ENCODE data around the gene ZNF518B. TPM values are rescaled to one million over a fixed set of nuclear protein-coding genes. Genes with fewer than 3 reads are reported as not detected.

The ZNF518B gene
- total and polyA plus RNA-seq, 2 experiments from 2014 or later = 17.0 to 35.2 TPM

- Histone ChIP-seq H3K27ac (no peak overlapping the region), H3K27me3 (peaks cover 27% of the 10 kb centered on the region), H3K36me3 (peaks cover 8% of the 10 kb centered on the region), H3K4me3 (peak overlapping the region; percentile 30), H3K4me1 (ENCODE audit: low read depth) (no peaks in the 10 kb centered on the region), H3K9me3 (ENCODE audit: low read depth) (no peaks in the 10 kb centered on the region)
- peak; percentile 50 to 74 for DNase-seq (ENCODE audit: low read depth in 1 of 2, low spot score in 1 of 2)
- no peak for TF ChIP-seq CTCF (IDR thresholded peaks at IDR 0.05; ENCODE audit: low read depth, low read length)
Measured at GRCh38 chr4:10456595-10457254, 501 bp downstream of the ZNF518B start.

GRCh38 chr4:10456260-10456594 lies 999 bp downstream of the ZNF518B start:
- no peak for TF ChIP-seq CTCF (IDR thresholded peaks at IDR 0.05; ENCODE audit: low read depth, low read length)
- H3K9me3 ChIP-seq (ENCODE audit: low read depth) = no peaks in the 10 kb centered on the region
- H3K27me3 ChIP-seq = peaks cover 23% of the 10 kb centered on the region
- no peaks in the 10 kb centered on the region for H3K4me1 ChIP-seq (ENCODE audit: low read depth)
- H3K36me3 ChIP-seq = peaks cover 8% of the 10 kb centered on the region
- no peak overlapping the region for H3K27ac ChIP-seq
- H3K4me3 ChIP-seq = peak overlapping the region; percentile 30
- no peak for DNase-seq (ENCODE audit: low read depth in 1 of 2, low spot score in 1 of 2)

GRCh38 chr4:10455133-10455532 lies 2.1 kb downstream of the ZNF518B start:
- TF ChIP-seq CTCF (IDR thresholded peaks at IDR 0.05; ENCODE audit: low read depth, low read length) = no peak
- H3K36me3 ChIP-seq = peaks cover 11% of the 10 kb centered on the region
- H3K4me1 ChIP-seq (ENCODE audit: low read depth) = no peaks in the 10 kb centered on the region
- no peaks in the 10 kb centered on the region for H3K9me3 ChIP-seq (ENCODE audit: low read depth)
- no peak overlapping the region for H3K27ac ChIP-seq
- H3K4me3 ChIP-seq = no peak overlapping the region
- no peak for DNase-seq (ENCODE audit: low read depth in 1 of 2, low spot score in 1 of 2)
- peaks cover 14% of the 10 kb centered on the region for H3K27me3 ChIP-seq

- no peak for DNase-seq (ENCODE audit: low read depth in 1 of 2, low spot score in 1 of 2)
- Histone ChIP-seq H3K27me3 (peaks cover 12% of the 10 kb centered on the region), H3K4me3 (no peak overlapping the region), H3K36me3 (peaks cover 11% of the 10 kb centered on the region), H3K27ac (no peak overlapping the region), H3K4me1 (ENCODE audit: low read depth) (no peaks in the 10 kb centered on the region), H3K9me3 (ENCODE audit: low read depth) (no peaks in the 10 kb centered on the region)
- no peak for TF ChIP-seq CTCF (IDR thresholded peaks at IDR 0.05; ENCODE audit: low read depth, low read length)
Measured at GRCh38 chr4:10454726-10455125, 2.5 kb downstream of the ZNF518B start.

- Histone ChIP-seq H3K9me3 (ENCODE audit: low read depth) (no peaks in the 10 kb centered on the region), H3K4me1 (ENCODE audit: low read depth) (no peaks in the 10 kb centered on the region), H3K27ac (no peak overlapping the region), H3K27me3 (peaks cover 6% of the 10 kb centered on the region), H3K4me3 (no peak overlapping the region), H3K36me3 (peaks cover 11% of the 10 kb centered on the region)
- TF ChIP-seq CTCF (IDR thresholded peaks at IDR 0.05; ENCODE audit: low read depth, low read length) = no peak
- DNase-seq (ENCODE audit: low read depth in 1 of 2, low spot score in 1 of 2) = no peak
Measured at GRCh38 chr4:10454121-10454520, 3.1 kb downstream of the ZNF518B start.

Data from cardiac muscle cell (in vitro differentiated cells and primary cell).